ENCODE results near the gene ZNF653. TPM values are rescaled to one million over a fixed set of nuclear protein-coding genes. Genes with fewer than 3 reads are reported as not detected.
A peak's percentile ranks its signal among the peaks of the same experiment; 100 is the strongest.

Gene ZNF653
- total and polyA plus RNA-seq, 9 of the 15 experiments (the other 6 are each of a cell fraction or from before 2014, with no cell fraction given) = 1.6 to 8.0 (median 4.2) TPM; not detected in 2

- H3K9ac ChIP-seq (ENCODE audit: insufficient read depth in 1 of 2, low read depth in 2 of 2, low read length in 2 of 2) = peak overlapping the region in 1 of 2 experiments; percentile 65; a peak in 1 of 4 replicates
- CTCF ChIA-PET (ENCODE audit: low intra/inter-chr PET ratio) = interaction anchor here (0.7 to 0.8 kb wide), 2 partner anchors 30 to 135 kb away, joined by 3 to 5 read pairs; no protein-coding TSS in a partner anchor
- H3K4me3 ChIP-seq = no peak overlapping the region
- DNase-seq (ENCODE audit: extremely low read depth in 1 of 4, low spot score in 3 of 4) (peak; percentile 32 to 56 (median 42)), ATAC-seq (peak; percentile 70), FAIRE-seq (peak; percentile 78)
- H3K9me3 ChIP-seq (replicated peaks; ENCODE audit: control insufficient read depth, insufficient read depth, low read depth, low read length) = no peaks in the 10 kb centered on the region
- intact Hi-C loops (cut with micrococcal nuclease) = loop anchor here (2.0 kb wide), 1 partner anchor 30 kb away; no protein-coding TSS in a partner anchor
- 0 out of 2 replicates have a peak overlapping the region, but pooled peaks have one; percentile 35 for H2AFZ ChIP-seq (ENCODE audit: low read depth, low read length)
- peaks cover 0 to 54% of the 10 kb centered on the region in 2 experiments; a peak in 3 of 5 replicates for H3K4me1 ChIP-seq (replicated peaks in 1 of 2; ENCODE audit: control insufficient read depth in 2 of 2, insufficient read depth in 2 of 2, low read length in 2 of 2)
- POLR2A ChIA-PET = no interaction called here
- H3K4me2 ChIP-seq (ENCODE audit: insufficient read depth, low read length) = no peak overlapping the region
- no peak overlapping the region for H3K27ac ChIP-seq (ENCODE audit: extremely low read depth, low read depth, low read length)
- no TSS peak for BruUV-seq (replicated peaks)
- H3K79me2 ChIP-seq (ENCODE audit: control insufficient read depth, insufficient read depth, low read length) = no peaks in the 10 kb centered on the region
- H3K27me3 ChIP-seq (ENCODE audit: control insufficient read depth in 2 of 2, insufficient read depth in 2 of 2, low read length in 2 of 2) = peaks cover 0 to under 1% of the 10 kb centered on the region in 2 experiments; a peak in 1 of 5 replicates
- H3K36me3 ChIP-seq (ENCODE audit: control insufficient read depth, insufficient read depth, low read length) = peaks cover 29% of the 10 kb centered on the region; the same call in 1 of the 3 replicates
- whole genome bisulfite sequencing (ENCODE audit: insufficient coverage, low coverage, missing lambda C conversion rate) = 65% methylated on average over 22 of the region's 33 CpGs
- H4K20me1 ChIP-seq (replicated peaks; ENCODE audit: control insufficient read depth, insufficient read depth, low read length) = no peaks in the 10 kb centered on the region
- no peaks in the 10 kb centered on the region for H3K9me1 ChIP-seq (ENCODE audit: control insufficient read depth, insufficient read depth, low read length)
- in situ Hi-C loops (cut with MboI) = no loop called here
- TF ChIP-seq RBFOX2 (IDR thresholded peaks at IDR 0.05; ENCODE audit: low read depth, low read length) (peak; percentile 39), ZNF395 (CRISPR knock-in tag; IDR thresholded peaks at IDR 0.05) (no peak), ZNF740 (CRISPR knock-in tag; IDR thresholded peaks at IDR 0.05) (no peak), ZNF740 (tag; IDR thresholded peaks at IDR 0.05) (0 out of 4 replicates have a peak, but pooled peaks of 1 of the 2 experiments have one; percentile 30), GABPA (tag; conservative IDR thresholded peaks at IDR 0.05; ENCODE audit: low read depth) (no peak), ZNF717 (CRISPR knock-in tag; IDR thresholded peaks at IDR 0.05) (no peak), NFE2 (IDR thresholded peaks at IDR 0.05; ENCODE audit: low read depth) (no peak), SMARCE1 (IDR thresholded peaks at IDR 0.05) (no peak), ZNF586 (CRISPR knock-in tag; conservative IDR thresholded peaks at IDR 0.05) (no peak), RAD21 (CRISPR knock-in tag; conservative IDR thresholded peaks at IDR 0.05 in 1 of 2, IDR thresholded peaks at IDR 0.05 in 1 of 2) (peak in 1 of 2 experiments; percentile 23; a peak in 1 of 4 replicates), ZBTB7A (IDR thresholded peaks at IDR 0.05; ENCODE audit: borderline replicate concordance, control insufficient read depth, low read depth, low read length) (0 out of 2 replicates have a peak, but pooled peaks have one; percentile 29), ZNF512 (tag; IDR thresholded peaks at IDR 0.05) (peak; percentile 3; the same call in 1 of the 2 replicates), SMARCA4 (IDR thresholded peaks at IDR 0.05) (0 out of 2 replicates have a peak, but pooled peaks have one; percentile 2), ZHX1 (conservative IDR thresholded peaks at IDR 0.05; ENCODE audit: low read length) (no peak)
Observed at GRCh38 chr19:11452620-11453310, 52.9 kb downstream of the ZNF653 start.

Data from K562 (cell line).